Measurements from ENCODE around the gene DIPK2B. TPM values are rescaled to one million over a fixed set of nuclear protein-coding genes. Genes with fewer than 3 reads are reported as not detected.

The DIPK2B gene
- total and polyA plus RNA-seq, 4 donors, result 6.8 to 31.9 (median 13.4) TPM

GRCh38 chrX:45198706-45199105 is 2.0 kb downstream of the DIPK2B start:
- peak in 1 of 3 donors; percentile 17 for DNase-seq
- TF ChIP-seq CTCF (IDR thresholded peaks at IDR 0.05; ENCODE audit: control extremely low read depth, extremely low read depth), result no peak
- H3K9ac ChIP-seq (ENCODE audit: insufficient read depth in 1 of 2, low read length in 2 of 2), result no peak overlapping the region
- no peak for ATAC-seq (ENCODE audit: insufficient read depth, low FRiP score)
- peaks cover 0 to 1% (median 0%) of the 10 kb centered on the region in 4 donors for H3K9me3 ChIP-seq (ENCODE audit: control insufficient read depth in 4 of 4, insufficient read depth in 3 of 4, low read length in 3 of 4)
- H3K27ac ChIP-seq (ENCODE audit: low read depth in 1 of 2, low read length in 1 of 2), result peak overlapping the region in 1 of 2 donors; percentile 45
- no peaks in the 10 kb centered on the region for H3K36me3 ChIP-seq (ENCODE audit: control insufficient read depth in 4 of 4, insufficient read depth in 4 of 4, low read length in 4 of 4)
- H3K27me3 ChIP-seq (ENCODE audit: control insufficient read depth in 3 of 3, insufficient read depth in 3 of 3, low read length in 2 of 3), result peaks cover 0 to 58% (median 30%) of the 10 kb centered on the region in 3 donors
- 46 to 53% methylated on average over 4 of the region's 4 CpGs for WGBS, 2 donors
- H3K4me3 ChIP-seq, result no peak overlapping the region
- H3K4me1 ChIP-seq (ENCODE audit: control insufficient read depth in 5 of 5, insufficient read depth in 5 of 5, low read length in 5 of 5), result peaks cover 0 to 1% (median 0%) of the 10 kb centered on the region in 5 donors

GRCh38 chrX:45198301-45198700 is 2.4 kb downstream of the DIPK2B start:
- H3K9ac ChIP-seq (ENCODE audit: insufficient read depth in 1 of 2, low read length in 2 of 2), result no peak overlapping the region
- H3K36me3 ChIP-seq (ENCODE audit: control insufficient read depth in 4 of 4, insufficient read depth in 4 of 4, low read length in 4 of 4), result no peaks in the 10 kb centered on the region
- H3K4me1 ChIP-seq (ENCODE audit: control insufficient read depth in 5 of 5, insufficient read depth in 5 of 5, low read length in 5 of 5), result peaks cover 0 to 1% (median 0%) of the 10 kb centered on the region in 5 donors
- H3K9me3 ChIP-seq (ENCODE audit: control insufficient read depth in 4 of 4, insufficient read depth in 3 of 4, low read length in 3 of 4), result peaks cover 0 to 1% (median 0%) of the 10 kb centered on the region in 4 donors
- WGBS, 2 donors, result 26 to 27% methylated on average over 3 of the region's 3 CpGs
- peaks cover 0 to 61% (median 30%) of the 10 kb centered on the region in 3 donors for H3K27me3 ChIP-seq (ENCODE audit: control insufficient read depth in 3 of 3, insufficient read depth in 3 of 3, low read length in 2 of 3)
- no peak for TF ChIP-seq CTCF (IDR thresholded peaks at IDR 0.05; ENCODE audit: control extremely low read depth, extremely low read depth)
- no peak overlapping the region for H3K27ac ChIP-seq (ENCODE audit: low read depth in 1 of 2, low read length in 1 of 2)
- no peak overlapping the region for H3K4me3 ChIP-seq
- peak in 2 of 3 donors; percentile 16 to 21 for DNase-seq
- ATAC-seq (ENCODE audit: insufficient read depth, low FRiP score), result no peak

GRCh38 chrX:45196701-45197100 is 4.0 kb downstream of the DIPK2B start:
- peaks cover 0 to 1% (median 0%) of the 10 kb centered on the region in 4 donors for H3K9me3 ChIP-seq (ENCODE audit: control insufficient read depth in 4 of 4, insufficient read depth in 3 of 4, low read length in 3 of 4)
- no peak overlapping the region for H3K9ac ChIP-seq (ENCODE audit: insufficient read depth in 1 of 2, low read length in 2 of 2)
- H3K4me3 ChIP-seq, result no peak overlapping the region
- H3K4me1 ChIP-seq (ENCODE audit: control insufficient read depth in 5 of 5, insufficient read depth in 5 of 5, low read length in 5 of 5), result peaks cover 0 to 1% (median 0%) of the 10 kb centered on the region in 5 donors
- no peaks in the 10 kb centered on the region for H3K36me3 ChIP-seq (ENCODE audit: control insufficient read depth in 4 of 4, insufficient read depth in 4 of 4, low read length in 4 of 4)
- TF ChIP-seq CTCF (IDR thresholded peaks at IDR 0.05; ENCODE audit: control extremely low read depth, extremely low read depth), result no peak
- peaks cover 0 to 51% (median 26%) of the 10 kb centered on the region in 3 donors for H3K27me3 ChIP-seq (ENCODE audit: control insufficient read depth in 3 of 3, insufficient read depth in 3 of 3, low read length in 2 of 3)
- DNase-seq (no peak), ATAC-seq (ENCODE audit: insufficient read depth, low FRiP score) (no peak)
- 75 to 92% methylated on average over 2 of the region's 2 CpGs for WGBS, 2 donors
- H3K27ac ChIP-seq (ENCODE audit: low read depth in 1 of 2, low read length in 1 of 2), result no peak overlapping the region
